Testis (tissue), 2 donors: ENCODE data around the gene GNPAT.

Experiments
- CTCF ChIP-seq, 3 experiments: fragments of 450-650 bp in 2 of 3; fragments of 200-600 bp in 1 of 3; sonication (generic) in 1 of 3; IDR thresholded peaks; one replicate each; pipeline ENCODE4 v1.5.1; 2016 to 2019; ENCODE audit warnings: antibody characterized with exemption in 3 of 3, mild to moderate bottlenecking in 2 of 3, moderate library complexity in 1 of 3
- POLR2A ChIP-seq: fragments of 450-650 bp; IDR thresholded peaks from one replicate; pipeline ENCODE4 v1.6.1; 2017; ENCODE audit warnings: antibody characterized with exemption, mild to moderate bottlenecking, moderate library complexity

- no peak for TF ChIP-seq POLR2A
- no peak for TF ChIP-seq CTCF (IDR thresholded peaks at IDR 0.05)
These were observed 78.1 kb downstream of the GNPAT start for GRCh38 chr1:231319080-231319479.
